ENCODE results near the gene RDX. TPM values are rescaled to one million over a fixed set of nuclear protein-coding genes. Genes with fewer than 3 reads are reported as not detected.
"Not testable (repeated sequence)": the region's sequence is repeated elsewhere in the genome, so short reads cannot be mapped to it uniquely, and the experiment has no call there.

Gene RDX
- total RNA-seq, 4 donors from 2014 or later: 75.7 to 114 (median 106) TPM

GRCh38 chr11:110308071-110308470, 11.7 kb upstream of the RDX start:
- WGBS, 2 donors (ENCODE audit: low coverage in 1 of 2): 48 to 49% methylated on average over 3 to 4 of the region's 5 CpGs
- no peak overlapping the region for H3K4me3 ChIP-seq

GRCh38 chr11:110306019-110306388, 9.6 kb upstream of the RDX start:
- H3K27ac ChIP-seq, H3K4me3 ChIP-seq, H3K27me3 ChIP-seq, ATAC-seq, H3K36me3 ChIP-seq, H3K9me3 ChIP-seq: not testable (repeated sequence)
- WGBS, 2 donors (ENCODE audit: low coverage in 1 of 2): 80% methylated on average over 4 of the region's 4 CpGs; no CpG with 5 or more reads in 1 of the 2 donors
- H3K4me1 ChIP-seq: peaks cover 0 to 14% (median 0%) of the 10 kb centered on the region in 3 donors

More at GRCh38 chr11:110308071-110308470, 11.7 kb upstream of the RDX start:
- Histone ChIP-seq H3K9me3 (no peaks in the 10 kb centered on the region), H3K4me1 (peaks cover 0 to 14% (median 0%) of the 10 kb centered on the region in 3 donors), H3K36me3 (no peaks in the 10 kb centered on the region), H3K27ac (no peak overlapping the region), H3K27me3 (no peaks in the 10 kb centered on the region)
- TF ChIP-seq POLR2AphosphoS5 (IDR thresholded peaks at IDR 0.05) (no peak), EP300 (IDR thresholded peaks at IDR 0.05) (no peak), CTCF (IDR thresholded peaks at IDR 0.05) (no peak), POLR2A (IDR thresholded peaks at IDR 0.05) (no peak)
- ATAC-seq: no peak

DNA sequence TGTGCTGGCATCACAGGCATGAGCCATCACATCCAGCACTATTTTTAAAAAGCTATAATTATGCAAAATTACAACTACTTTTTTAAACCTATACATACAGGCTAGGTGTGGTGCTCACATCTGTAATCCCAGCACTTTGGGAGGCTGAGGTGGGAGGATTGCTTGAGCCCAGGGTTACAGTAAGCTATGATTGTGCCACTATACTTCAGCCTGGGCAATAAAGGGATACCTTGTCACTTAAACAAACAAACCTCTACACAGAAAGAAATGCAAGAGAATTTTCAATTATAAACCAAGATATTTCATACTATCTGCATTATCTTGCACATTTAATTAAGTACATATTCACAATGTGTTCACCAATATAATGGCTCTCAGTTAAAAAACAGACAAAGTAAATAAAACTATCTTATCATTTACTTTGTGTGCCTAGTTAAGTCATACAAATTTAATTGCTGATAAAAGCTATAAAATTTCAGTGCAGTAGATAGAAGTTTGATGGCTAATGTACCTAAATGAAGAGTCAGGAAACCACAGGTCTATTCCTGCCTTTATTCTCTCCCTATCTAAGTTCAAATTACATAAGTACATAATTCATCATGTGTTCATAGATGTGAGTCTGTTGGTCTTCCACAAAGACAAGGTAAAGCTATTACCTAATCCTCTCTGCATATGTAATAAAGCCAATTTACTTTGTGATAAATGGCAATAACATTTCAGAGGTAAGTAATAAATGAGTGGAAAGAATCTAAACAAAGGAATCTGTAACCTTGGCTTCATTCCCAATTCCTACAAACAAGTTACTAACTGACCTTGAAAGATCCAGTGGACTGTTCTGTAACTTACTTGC, 9.0 kb upstream of the RDX start:
- no peak overlapping the region for H3K4me3 ChIP-seq
- TF ChIP-seq CTCF (IDR thresholded peaks at IDR 0.05): no peak
- no peak for TF ChIP-seq POLR2A (IDR thresholded peaks at IDR 0.05)
- no peak for TF ChIP-seq POLR2AphosphoS5 (IDR thresholded peaks at IDR 0.05)
- no peak for TF ChIP-seq EP300 (IDR thresholded peaks at IDR 0.05)
- no peaks in the 10 kb centered on the region for H3K9me3 ChIP-seq
- H3K4me1 ChIP-seq: peaks cover 0 to 14% (median 0%) of the 10 kb centered on the region in 3 donors
- no peaks in the 10 kb centered on the region for H3K27me3 ChIP-seq
- H3K36me3 ChIP-seq: no peaks in the 10 kb centered on the region
- no peak for ATAC-seq
- H3K27ac ChIP-seq: no peak overlapping the region

GRCh38 chr11:110303414-110303826, 7.0 kb upstream of the RDX start:
- Histone ChIP-seq H3K4me3 (no peak overlapping the region), H3K27ac (no peak overlapping the region), H3K36me3 (no peaks in the 10 kb centered on the region), H3K9me3 (no peaks in the 10 kb centered on the region), H3K27me3 (no peaks in the 10 kb centered on the region), H3K4me1 (peaks cover 0 to 14% (median 0%) of the 10 kb centered on the region in 3 donors)
- WGBS, 2 donors (ENCODE audit: low coverage in 1 of 2): 88 to 92% methylated on average over 5 of the region's 5 CpGs
- TF ChIP-seq EP300 (IDR thresholded peaks at IDR 0.05): no peak
- TF ChIP-seq CTCF (IDR thresholded peaks at IDR 0.05): no peak
- no peak for TF ChIP-seq POLR2AphosphoS5 (IDR thresholded peaks at IDR 0.05)
- TF ChIP-seq POLR2A (IDR thresholded peaks at IDR 0.05): no peak
- ATAC-seq: no peak

DNA sequence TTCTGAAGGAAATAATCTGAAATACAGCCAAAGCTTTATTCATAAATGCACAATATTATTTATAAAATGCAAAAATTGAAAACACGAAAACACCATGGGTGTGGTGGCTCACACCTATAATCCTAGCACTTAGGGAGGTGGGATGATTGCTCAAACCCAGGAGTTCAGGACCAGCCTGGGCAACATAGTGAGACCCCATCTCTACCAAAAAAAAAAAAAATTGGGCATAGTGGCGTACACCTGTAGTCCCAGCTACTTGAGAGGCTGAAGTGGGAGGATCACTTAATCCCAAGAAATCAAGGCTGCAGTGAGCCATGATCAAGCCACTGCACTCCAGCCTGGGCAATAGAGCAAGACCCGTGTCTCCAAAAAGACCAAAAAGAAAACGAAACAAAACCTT, 5.2 kb upstream of the RDX start:
- Histone ChIP-seq H3K4me1 (peaks cover 0 to 27% (median 0%) of the 10 kb centered on the region in 3 donors), H3K27me3 (no peaks in the 10 kb centered on the region), H3K27ac (no peak overlapping the region), H3K36me3 (no peaks in the 10 kb centered on the region), H3K9me3 (no peaks in the 10 kb centered on the region), H3K4me3 (no peak overlapping the region)
- TF ChIP-seq POLR2A (IDR thresholded peaks at IDR 0.05) (no peak), CTCF (IDR thresholded peaks at IDR 0.05) (no peak), EP300 (IDR thresholded peaks at IDR 0.05) (no peak), POLR2AphosphoS5 (IDR thresholded peaks at IDR 0.05) (no peak)
- no peak for ATAC-seq
- 93% methylated on average over 4 of the region's 4 CpGs; no CpG with 5 or more reads in 1 of the 2 donors for WGBS, 2 donors (ENCODE audit: low coverage in 1 of 2)
